Measurements from ENCODE around the gene SERPINA9.

DNA sequence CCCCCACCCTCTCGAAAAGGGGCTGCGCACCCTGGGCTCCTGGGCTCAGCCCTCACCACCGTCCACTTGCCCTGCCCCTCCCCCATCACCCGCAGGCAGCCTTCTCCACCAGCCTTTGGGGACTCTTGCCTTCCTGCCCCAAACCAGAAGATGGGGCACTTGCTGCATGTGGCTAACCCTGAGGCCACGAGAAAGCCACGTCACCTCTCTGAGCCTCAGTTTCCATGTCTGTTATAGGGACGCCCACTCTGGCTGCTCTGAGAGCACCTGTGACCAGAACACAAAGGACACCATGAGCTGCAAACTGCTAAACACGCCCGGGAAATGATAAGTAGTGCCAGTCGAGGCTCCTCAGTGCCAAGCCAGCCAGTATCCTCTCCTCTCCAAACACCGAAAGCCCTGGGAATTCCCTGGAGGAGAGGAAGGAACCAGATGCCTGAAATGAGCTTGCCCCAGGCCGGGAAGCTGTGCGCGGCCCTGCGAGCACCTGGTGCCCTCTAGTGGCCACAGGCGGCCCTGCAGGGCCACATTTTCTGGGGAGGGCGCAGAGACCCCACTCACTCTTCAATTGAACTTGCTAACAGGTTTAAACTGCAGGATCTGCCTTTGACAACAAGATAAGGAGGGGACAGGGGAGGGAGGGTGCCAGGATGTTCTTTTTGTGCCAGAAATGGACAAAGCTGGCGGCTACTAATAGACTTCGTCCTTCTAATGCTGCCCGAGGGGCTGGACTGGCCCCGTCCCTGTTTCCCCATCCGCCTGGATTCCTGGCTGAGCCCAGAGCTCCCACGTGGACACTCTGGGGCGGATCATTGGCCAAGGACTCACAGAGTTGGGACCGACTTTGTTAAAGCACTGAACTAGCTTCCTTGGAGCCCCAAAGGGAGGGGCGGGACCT lies 10.2 kb upstream of the SERPINA9 start:
- TF ChIP-seq POLR2AphosphoS5 (IDR thresholded peaks at IDR 0.05) (no peak), POLR2A (IDR thresholded peaks at IDR 0.05) (no peak)
- TF ChIP-seq, protein P1, sequence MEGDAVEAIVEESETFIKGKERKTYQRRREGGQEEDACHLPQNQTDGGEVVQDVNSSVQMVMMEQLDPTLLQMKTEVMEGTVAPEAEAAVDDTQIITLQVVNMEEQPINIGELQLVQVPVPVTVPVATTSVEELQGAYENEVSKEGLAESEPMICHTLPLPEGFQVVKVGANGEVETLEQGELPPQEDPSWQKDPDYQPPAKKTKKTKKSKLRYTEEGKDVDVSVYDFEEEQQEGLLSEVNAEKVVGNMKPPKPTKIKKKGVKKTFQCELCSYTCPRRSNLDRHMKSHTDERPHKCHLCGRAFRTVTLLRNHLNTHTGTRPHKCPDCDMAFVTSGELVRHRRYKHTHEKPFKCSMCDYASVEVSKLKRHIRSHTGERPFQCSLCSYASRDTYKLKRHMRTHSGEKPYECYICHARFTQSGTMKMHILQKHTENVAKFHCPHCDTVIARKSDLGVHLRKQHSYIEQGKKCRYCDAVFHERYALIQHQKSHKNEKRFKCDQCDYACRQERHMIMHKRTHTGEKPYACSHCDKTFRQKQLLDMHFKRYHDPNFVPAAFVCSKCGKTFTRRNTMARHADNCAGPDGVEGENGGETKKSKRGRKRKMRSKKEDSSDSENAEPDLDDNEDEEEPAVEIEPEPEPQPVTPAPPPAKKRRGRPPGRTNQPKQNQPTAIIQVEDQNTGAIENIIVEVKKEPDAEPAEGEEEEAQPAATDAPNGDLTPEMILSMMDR (IDR thresholded peaks at IDR 0.05): peak; percentile 95 to 97 (median 96)
